ENCODE results near the gene RO60.

DNA sequence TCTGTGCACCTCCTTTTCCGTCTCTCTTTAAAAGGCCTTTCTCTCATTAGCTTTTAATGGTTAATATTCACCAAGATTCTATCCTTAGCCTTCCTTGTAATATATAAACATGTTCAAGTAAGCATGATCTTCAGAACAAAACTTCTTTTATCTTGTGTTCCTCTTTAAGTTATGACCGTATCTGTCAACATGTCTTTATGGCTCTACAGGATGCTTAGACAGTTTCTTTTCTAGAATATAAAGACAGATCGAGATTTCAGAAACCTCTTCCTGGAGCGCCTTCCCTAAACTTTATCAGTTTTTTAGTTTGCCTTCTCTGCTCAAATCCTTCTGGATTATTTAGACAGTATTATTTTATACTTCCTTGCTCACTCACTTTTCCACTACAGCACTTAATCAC lies 7.2 kb downstream of the RO60 start:
- TF ChIP-seq EZH2phosphoT487 (IDR thresholded peaks at IDR 0.05; ENCODE audit: borderline replicate concordance, low read length), result no peak
- no peak for TF ChIP-seq CTCF (conservative IDR thresholded peaks at IDR 0.05; ENCODE audit: low read depth, low read length)
- TF ChIP-seq EZH2 (IDR thresholded peaks at IDR 0.05; ENCODE audit: low read length, unreplicated experiment), result no peak
